GM18505 (cell line): Measurements from ENCODE around the gene NR1I2.

ENCODE experiments used
- ATAC-seq: cut with Tn5 transposase; IDR thresholded peaks from one replicate; pipeline ENCODE4 v1.9.1; 2021; ENCODE audit not compliant: unreplicated experiment
- POLR2A ChIP-seq: IDR thresholded peaks from 4 replicates; pipeline ENCODE4 v1.6.1; 2011; ENCODE audit warnings: borderline replicate concordance; ENCODE audit not compliant: insufficient read depth, insufficient read length; ENCODE audit errors: extremely low read depth

NR1I2 gene

GRCh38 chr3:119767936-119768601, 13.8 kb upstream of the NR1I2 start:
- no peak for TF ChIP-seq POLR2A
- no peak for ATAC-seq

GRCh38 chr3:119768668-119769393, 13.1 kb upstream of the NR1I2 start:
- no peak for ATAC-seq
- no peak for TF ChIP-seq POLR2A

- TF ChIP-seq POLR2A: no peak
- ATAC-seq: no peak
Measured at GRCh38 chr3:119769394-119770149, 12.3 kb upstream of the NR1I2 start.

- peak; percentile 64 for ATAC-seq
Measured at GRCh38 chr3:119774444-119774843, 7.5 kb upstream of the NR1I2 start.

GRCh38 chr3:119776304-119776703, 5.6 kb upstream of the NR1I2 start:
- ATAC-seq: no peak
- no peak for TF ChIP-seq POLR2A

More at GRCh38 chr3:119774444-119774843, 7.5 kb upstream of the NR1I2 start:
- no peak for TF ChIP-seq POLR2A

- TF ChIP-seq POLR2A: no peak
- no peak for ATAC-seq
Measured at GRCh38 chr3:119778176-119778575, 3.7 kb upstream of the NR1I2 start.

GRCh38 chr3:119778811-119779210, 3.1 kb upstream of the NR1I2 start:
- no peak for TF ChIP-seq POLR2A
- no peak for ATAC-seq

GRCh38 chr3:119779731-119780383, 2.0 kb upstream of the NR1I2 start:
- peak; percentile 63 for ATAC-seq
- TF ChIP-seq POLR2A: no peak

- TF ChIP-seq POLR2A: no peak
- no peak for ATAC-seq
Measured at GRCh38 chr3:119782460-119782859, 559 bp downstream of the NR1I2 start.

- no peak for TF ChIP-seq POLR2A
- no peak for ATAC-seq
Measured at GRCh38 chr3:119783255-119783654, 1.4 kb downstream of the NR1I2 start.

GRCh38 chr3:119783883-119784282, 2.0 kb downstream of the NR1I2 start:
- no peak for ATAC-seq
- TF ChIP-seq POLR2A: no peak

GRCh38 chr3:119786409-119786808, 4.5 kb downstream of the NR1I2 start:
- TF ChIP-seq POLR2A: no peak
- no peak for ATAC-seq

GRCh38 chr3:119790369-119790768, 8.5 kb downstream of the NR1I2 start:
- no peak for ATAC-seq
- TF ChIP-seq POLR2A: no peak
